ENCODE results near the gene STX5. TPM values are rescaled to one million over a fixed set of nuclear protein-coding genes. Genes with fewer than 3 reads are reported as not detected.

STX5 gene
- total and polyA plus RNA-seq, 9 of the 15 experiments (the other 6 are each of a cell fraction or from before 2014, with no cell fraction given): 2.8 to 28.6 (median 23.7) TPM

DNA sequence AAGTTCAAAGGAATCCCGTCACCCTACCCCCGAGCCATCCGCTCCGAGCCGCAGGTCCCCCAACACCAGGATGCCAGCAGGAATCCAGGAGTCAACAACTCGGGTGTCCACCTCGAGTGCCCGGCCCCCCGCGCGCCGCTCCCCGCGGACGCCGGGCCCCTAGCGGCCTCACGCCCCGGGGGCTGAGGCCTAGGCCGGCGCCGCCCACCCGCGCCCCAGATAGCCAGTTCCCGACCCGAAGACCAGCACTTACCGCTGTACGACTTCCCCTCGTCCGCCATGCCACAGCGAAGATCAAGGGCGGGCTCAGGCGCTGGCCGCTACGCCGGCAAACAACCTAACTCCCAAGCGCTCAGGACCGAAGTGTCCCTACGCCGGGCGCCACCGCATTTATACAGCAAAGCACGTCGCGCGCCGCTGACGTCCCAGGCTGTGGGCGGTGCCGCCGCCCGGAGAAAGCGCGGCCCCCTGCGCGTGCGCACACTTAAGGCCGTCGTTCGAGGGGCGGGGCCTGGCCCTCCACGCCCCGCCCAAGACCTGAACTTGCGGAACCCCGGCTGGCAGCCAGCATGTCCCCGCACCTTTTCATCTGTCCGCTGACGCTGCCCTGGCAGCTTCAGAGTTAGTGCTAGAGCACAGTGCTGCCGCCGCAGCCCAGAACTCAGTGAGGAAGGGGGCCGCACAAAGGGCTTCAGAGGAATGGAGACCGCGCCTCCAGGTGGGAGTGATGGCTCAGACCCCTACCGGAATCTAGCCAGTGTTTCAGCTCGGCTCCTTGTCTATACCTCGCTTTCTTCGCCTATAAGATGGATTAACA lies 26.6 kb downstream of the STX5 start, which contains the start of gene NXF1 (continued):
- TF ChIP-seq CTCFL (IDR thresholded peaks at IDR 0.05; ENCODE audit: borderline replicate concordance, insufficient read depth, low read depth, low read length, poor library complexity, severe bottlenecking) (peak; percentile 63), CHCHD3 (CRISPR knock-in tag; IDR thresholded peaks at IDR 0.05) (peak; percentile 36; the same call in 1 of the 2 replicates), NELFE (IDR thresholded peaks at IDR 0.05; ENCODE audit: insufficient read depth, insufficient read length) (peak; percentile 93), POLR2B (IDR thresholded peaks at IDR 0.05; ENCODE audit: low read depth, partially characterized antibody) (peak; percentile 99), ZBTB7A (IDR thresholded peaks at IDR 0.05; ENCODE audit: borderline replicate concordance, control insufficient read depth, low read depth, low read length) (peak; percentile 57; the same call in 1 of the 2 replicates), RFX1 (IDR thresholded peaks at IDR 0.05) (no peak), HNRNPL (IDR thresholded peaks at IDR 0.05; ENCODE audit: low read depth, low read length) (peak; percentile 79; the same call in 1 of the 2 replicates), DMBX1 (CRISPR knock-in tag; IDR thresholded peaks at IDR 0.05; ENCODE audit: borderline replicate concordance) (no peak), RNF2 (IDR thresholded peaks at IDR 0.05) (peak; percentile 90), ZNF395 (CRISPR knock-in tag; IDR thresholded peaks at IDR 0.05) (no peak), NKRF (IDR thresholded peaks at IDR 0.05; ENCODE audit: borderline replicate concordance) (peak; percentile 64; the same call in 1 of the 2 replicates), ATF3 (IDR thresholded peaks at IDR 0.05) (no peak), ATF3 (CRISPR knock-in tag; conservative IDR thresholded peaks at IDR 0.05) (peak; percentile 71; the same call in 1 of the 2 replicates), ZNF282 (CRISPR knock-in tag; IDR thresholded peaks at IDR 0.05) (no peak; the same call in 1 of the 2 replicates), ATF7 (IDR thresholded peaks at IDR 0.05) (peak; percentile 84), ZFX (CRISPR knock-in tag; IDR thresholded peaks at IDR 0.05) (peak; percentile 98), CXXC5 (CRISPR knock-in tag; IDR thresholded peaks at IDR 0.05) (peak; percentile 89), GTF2F1 (IDR thresholded peaks at IDR 0.05; ENCODE audit: low read depth, low read length) (peak; percentile 98), ZNF175 (CRISPR knock-in tag; IDR thresholded peaks at IDR 0.05; ENCODE audit: low read depth) (no peak), PHF20 (IDR thresholded peaks at IDR 0.05; ENCODE audit: partially characterized antibody) (peak; percentile 92), PHB (CRISPR knock-in tag; IDR thresholded peaks at IDR 0.05) (peak; percentile 56; the same call in 1 of the 2 replicates)
- TF ChIP-seq, protein P1, sequence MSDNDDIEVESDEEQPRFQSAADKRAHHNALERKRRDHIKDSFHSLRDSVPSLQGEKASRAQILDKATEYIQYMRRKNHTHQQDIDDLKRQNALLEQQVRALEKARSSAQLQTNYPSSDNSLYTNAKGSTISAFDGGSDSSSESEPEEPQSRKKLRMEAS (CRISPR knock-in tag; IDR thresholded peaks at IDR 0.05): peak; percentile 73

Measured in K562 (cell line).